KOPT-K1 (cell line): ENCODE data around the gene APOA5.
"Not testable (repeated sequence)": the region's sequence is repeated elsewhere in the genome, so short reads cannot be mapped to it uniquely, and the experiment has no call there.

Experiments
- H3K27ac ChIP-seq: fragments of 200-600 bp; sonication (generic); 2 replicates; pipeline ENCODE4 v1.5.1; 2016; ENCODE audit warnings: antibody characterized with exemption, mild to moderate bottlenecking, low read depth, low read length; ENCODE audit not compliant: poor library complexity, severe bottlenecking
- H3K36me3 ChIP-seq: fragments of 200-600 bp; sonication (generic); 2 replicates; pipeline ENCODE4 v1.5.1; 2017; ENCODE audit warnings: antibody characterized with exemption, mild to moderate bottlenecking, low read length, moderate library complexity; ENCODE audit not compliant: insufficient read depth
- H3K9me3 ChIP-seq: fragments of 200-600 bp; sonication (generic); 2 replicates; pipeline ENCODE4 v1.5.1; 2017; ENCODE audit warnings: antibody characterized with exemption, low read length, mild to moderate bottlenecking; ENCODE audit not compliant: insufficient read depth, poor library complexity, severe bottlenecking

APOA5 gene, protein sequence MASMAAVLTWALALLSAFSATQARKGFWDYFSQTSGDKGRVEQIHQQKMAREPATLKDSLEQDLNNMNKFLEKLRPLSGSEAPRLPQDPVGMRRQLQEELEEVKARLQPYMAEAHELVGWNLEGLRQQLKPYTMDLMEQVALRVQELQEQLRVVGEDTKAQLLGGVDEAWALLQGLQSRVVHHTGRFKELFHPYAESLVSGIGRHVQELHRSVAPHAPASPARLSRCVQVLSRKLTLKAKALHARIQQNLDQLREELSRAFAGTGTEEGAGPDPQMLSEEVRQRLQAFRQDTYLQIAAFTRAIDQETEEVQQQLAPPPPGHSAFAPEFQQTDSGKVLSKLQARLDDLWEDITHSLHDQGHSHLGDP

GRCh38 chr11:116791813-116792143 is at the start of gene APOA5:
Gene APOA5 (minus strand): TSS chr11:116791879. CDS start chr11:116791860, 19 bp downstream.
- Histone ChIP-seq H3K27ac (no peak within 1 kb of the TSS), H3K9me3 (no peaks in the 10 kb centered on the region), H3K36me3 (peaks cover 1% of the 10 kb centered on the region; the same call in 1 of the 2 replicates)

DNA sequence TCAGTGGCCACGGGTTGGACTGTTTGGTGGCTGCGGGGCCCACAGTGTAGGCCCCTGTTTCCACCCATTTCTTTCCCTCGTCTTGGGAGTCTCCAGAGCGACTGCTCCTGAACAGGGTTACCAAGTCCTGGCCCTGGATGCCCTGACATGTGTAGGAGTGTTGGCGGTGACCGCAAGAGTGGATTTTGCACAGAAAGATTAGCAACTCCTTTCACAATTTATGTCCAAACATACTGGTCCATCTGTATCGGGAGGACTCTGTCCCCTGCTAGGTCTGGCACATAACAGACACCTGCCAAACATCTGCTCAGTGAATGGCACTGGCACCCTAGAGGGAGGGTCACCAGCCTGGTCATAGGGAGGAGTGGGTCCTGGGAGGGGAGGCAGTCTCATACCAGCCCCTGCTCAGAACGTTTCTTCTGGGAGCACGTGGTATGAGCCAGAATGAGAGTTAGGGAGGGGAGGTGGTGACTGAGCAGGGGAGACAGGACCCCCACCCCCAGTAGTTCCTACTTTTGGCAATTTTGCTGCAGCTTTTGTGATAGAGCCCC is 49.1 kb upstream of the APOA5 start:
- no peak overlapping the region for H3K27ac ChIP-seq
- H3K9me3 ChIP-seq, result no peaks in the 10 kb centered on the region
- H3K36me3 ChIP-seq, result peaks cover 25% of the 10 kb centered on the region

DNA sequence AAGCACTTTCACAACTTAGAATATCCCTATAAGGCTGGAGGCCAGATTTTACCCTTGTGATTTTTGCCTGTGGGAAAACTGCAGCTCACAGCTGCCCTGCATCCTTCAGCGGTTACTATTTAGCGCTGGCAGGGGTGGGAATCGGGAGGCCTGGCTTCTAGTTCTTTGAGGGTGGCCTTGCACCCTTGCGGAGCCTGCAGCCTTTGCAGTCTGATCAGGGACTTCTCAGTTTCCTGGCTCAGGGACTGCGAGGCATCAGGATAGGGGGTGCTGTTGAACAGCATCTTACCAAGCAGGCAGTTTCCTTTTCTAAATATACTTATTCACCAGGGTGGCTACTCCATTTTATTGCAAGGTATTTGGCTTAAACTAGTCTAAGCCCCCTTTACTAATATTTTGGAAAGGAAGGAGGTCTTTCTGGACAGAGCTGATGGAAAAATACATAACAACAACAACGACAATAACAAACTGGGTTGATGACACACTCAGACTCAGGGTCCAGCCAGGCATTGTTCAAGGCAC is 48.6 kb upstream of the APOA5 start:
- no peaks in the 10 kb centered on the region for H3K9me3 ChIP-seq
- H3K36me3 ChIP-seq, result peaks cover 20% of the 10 kb centered on the region
- no peak overlapping the region for H3K27ac ChIP-seq

- H3K36me3 ChIP-seq, result peaks cover 6% of the 10 kb centered on the region
- no peak overlapping the region for H3K27ac ChIP-seq
- no peaks in the 10 kb centered on the region for H3K9me3 ChIP-seq
Observed at GRCh38 chr11:116838321-116839084, 46.8 kb upstream of the APOA5 start.

DNA sequence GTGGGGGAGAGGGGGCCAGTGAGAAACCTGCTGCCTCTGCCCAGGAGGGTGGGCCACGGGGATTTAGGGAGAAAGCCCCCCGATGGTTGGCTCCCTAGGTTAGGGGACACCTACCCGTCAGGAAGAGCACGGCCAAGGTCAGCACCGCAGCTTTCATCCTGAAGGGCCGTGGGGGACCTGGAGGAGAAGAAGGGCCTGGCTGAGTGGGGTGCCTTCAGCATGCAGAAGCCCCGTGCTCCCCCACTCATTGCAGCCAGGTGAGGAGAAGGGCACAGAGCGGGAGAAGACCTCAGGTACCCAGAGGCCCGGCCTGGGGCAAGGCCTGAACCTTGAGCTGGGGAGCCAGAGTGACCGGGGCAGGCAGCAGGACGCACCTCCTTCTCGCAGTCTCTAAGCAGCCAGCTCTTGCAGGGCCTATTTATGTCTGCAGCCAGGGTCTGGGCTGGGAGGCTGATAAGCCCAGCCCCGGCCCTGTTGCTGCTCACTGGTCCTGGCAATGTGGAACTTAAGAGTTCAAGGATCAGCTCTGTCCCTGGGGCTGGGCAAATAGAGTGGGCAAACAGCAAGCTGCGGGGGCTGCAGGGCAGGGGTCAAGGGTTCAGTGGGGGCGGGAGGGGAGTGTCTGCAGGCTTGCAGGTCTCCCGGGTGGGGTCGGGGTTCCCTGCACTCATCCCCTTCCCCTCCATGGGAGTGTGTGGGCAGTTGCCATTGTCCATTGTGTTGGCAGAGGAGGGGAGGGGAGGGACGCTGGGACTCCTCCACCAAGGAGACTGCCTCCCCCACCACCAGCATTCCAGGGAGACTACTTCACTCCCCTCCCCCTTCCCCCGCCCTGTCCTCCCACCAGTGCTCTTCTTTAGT is 45.8 kb upstream of the APOA5 start, which contains the start of gene APOA1:
Gene APOA1, minus strand, starts transcription at position 392 of the 861 bp plus-strand sequence. Its CDS starts 235 bp downstream, at position 157.
- Histone ChIP-seq H3K9me3 (no peaks in the 10 kb centered on the region), H3K36me3 (no peaks in the 10 kb centered on the region), H3K27ac (no peak within 1 kb of the TSS)

DNA sequence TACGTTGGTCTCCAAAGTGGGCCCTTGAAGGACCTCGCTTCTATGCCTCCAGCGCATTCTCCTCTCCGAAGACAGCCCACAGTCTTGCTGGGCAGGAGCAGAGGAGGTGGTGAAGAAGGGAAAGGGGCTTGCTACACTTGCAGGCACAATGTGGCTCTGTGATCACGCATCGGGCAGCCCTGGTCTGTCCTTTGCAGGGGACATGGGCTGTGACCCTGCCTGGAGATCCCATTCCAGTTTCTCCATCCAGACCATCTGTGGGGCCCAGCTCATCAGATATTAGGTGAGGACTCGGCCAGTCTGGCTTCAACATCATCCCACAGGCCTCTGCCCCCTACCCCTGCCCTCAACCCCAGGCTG is 44.9 kb upstream of the APOA5 start:
- H3K27ac ChIP-seq, result no peak overlapping the region
- no peaks in the 10 kb centered on the region for H3K9me3 ChIP-seq
- no peaks in the 10 kb centered on the region for H3K36me3 ChIP-seq

DNA sequence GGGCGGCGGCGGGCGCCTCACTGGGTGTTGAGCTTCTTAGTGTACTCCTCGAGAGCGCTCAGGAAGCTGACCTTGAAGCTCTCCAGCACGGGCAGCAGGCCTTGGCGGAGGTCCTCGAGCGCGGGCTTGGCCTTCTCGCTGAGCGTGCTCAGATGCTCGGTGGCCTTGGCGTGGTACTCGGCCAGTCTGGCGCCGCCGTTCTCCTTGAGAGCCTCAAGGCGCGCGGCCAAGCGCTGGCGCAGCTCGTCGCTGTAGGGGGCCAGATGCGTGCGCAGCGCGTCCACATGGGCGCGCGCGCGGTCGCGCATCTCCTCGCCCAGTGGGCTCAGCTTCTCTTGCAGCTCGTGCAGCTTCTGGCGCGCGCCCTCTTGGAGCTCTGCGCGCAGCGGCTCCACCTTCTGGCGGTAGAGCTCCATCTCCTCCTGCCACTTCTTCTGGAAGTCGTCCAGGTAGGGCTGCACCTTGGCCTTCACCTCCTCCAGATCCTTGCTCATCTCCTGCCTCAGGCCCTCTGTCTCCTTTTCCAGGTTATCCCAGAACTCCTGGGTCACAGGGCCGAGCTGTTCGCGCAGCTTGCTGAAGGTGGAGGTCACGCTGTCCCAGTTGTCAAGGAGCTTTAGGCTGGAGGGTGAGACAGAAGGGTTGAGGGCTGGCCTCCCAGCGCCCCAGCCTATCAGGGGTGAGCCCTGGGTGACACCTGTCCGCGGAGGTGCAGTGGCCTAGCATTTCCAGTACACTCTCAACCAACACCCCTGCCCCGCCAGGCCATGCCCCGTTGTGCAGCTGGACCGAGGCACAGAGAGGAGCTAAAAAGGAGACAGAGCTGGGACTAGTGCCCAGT is 44.3 kb upstream of the APOA5 start:
- H3K36me3 ChIP-seq, result no peaks in the 10 kb centered on the region
- H3K9me3 ChIP-seq, result no peaks in the 10 kb centered on the region
- no peak overlapping the region for H3K27ac ChIP-seq

GRCh38 chr11:116835042-116835772 is 43.5 kb upstream of the APOA5 start:
- Histone ChIP-seq H3K36me3 (no peaks in the 10 kb centered on the region), H3K9me3 (no peaks in the 10 kb centered on the region), H3K27ac (no peak overlapping the region)

GRCh38 chr11:116834535-116835041 is 42.9 kb upstream of the APOA5 start:
- not testable (repeated sequence) for H3K9me3 ChIP-seq, H3K36me3 ChIP-seq, H3K27ac ChIP-seq

DNA sequence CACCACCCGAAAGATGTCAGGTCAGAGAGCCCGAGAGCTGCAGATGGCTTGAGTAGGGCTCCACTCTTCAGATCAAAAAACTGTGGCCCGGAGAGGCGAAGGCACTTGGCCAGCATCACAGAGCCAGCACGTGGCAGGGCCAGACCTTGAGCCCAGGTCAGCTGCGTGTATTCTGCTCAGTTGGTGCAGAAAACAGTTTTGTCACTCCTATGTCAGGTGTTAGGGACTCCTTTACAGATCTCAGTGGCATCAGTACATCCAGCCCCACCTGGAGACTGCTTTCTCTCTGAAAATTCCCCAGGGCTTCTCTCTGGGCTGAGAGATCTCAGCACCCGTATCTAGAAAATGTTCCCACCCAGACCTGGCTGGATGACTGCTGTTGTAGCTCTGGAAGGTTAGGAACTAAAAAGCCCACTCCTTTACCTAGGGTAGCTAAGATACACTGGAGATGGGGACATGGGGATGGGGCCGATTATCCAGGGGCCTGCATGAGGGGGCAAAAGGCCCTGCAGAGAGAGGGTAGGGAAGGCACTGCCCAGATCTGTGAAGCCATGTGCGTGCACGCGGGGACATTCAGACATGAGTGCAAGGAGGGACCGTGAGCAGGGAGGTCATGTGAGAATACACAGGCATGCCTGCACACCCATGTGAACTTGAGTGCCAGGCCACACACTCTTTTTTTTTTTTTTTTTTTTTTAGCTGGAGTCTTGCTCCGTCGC is 42.3 kb upstream of the APOA5 start:
- Histone ChIP-seq H3K9me3 (no peaks in the 10 kb centered on the region), H3K36me3 (no peaks in the 10 kb centered on the region)

GRCh38 chr11:116833491-116833815 is 41.8 kb upstream of the APOA5 start:
- H3K36me3 ChIP-seq, result no peaks in the 10 kb centered on the region
- H3K9me3 ChIP-seq, result no peaks in the 10 kb centered on the region
- no peak overlapping the region for H3K27ac ChIP-seq

More for the DNA sequence above, 42.3 kb upstream of the APOA5 start:
- no peak overlapping the region for H3K27ac ChIP-seq

GRCh38 chr11:116832350-116833290 is 40.9 kb upstream of the APOA5 start:
- Histone ChIP-seq H3K9me3 (no peaks in the 10 kb centered on the region), H3K36me3 (no peaks in the 10 kb centered on the region), H3K27ac (no peak overlapping the region)
